H1 (cell line): ENCODE measurements around the gene MC4R.

ENCODE experiments used
- ASH2L ChIP-seq: fragments of 200-600, 300-600 bp; sonication (generic); IDR thresholded peaks from one replicate; pipeline ENCODE4 v1.7.1; 2017; ENCODE audit warnings: low read length
- EZH2 ChIP-seq: fragments of 200-600 bp; sonication (generic); IDR thresholded peaks from 2 replicates; pipeline ENCODE4 v1.7.1; 2012; ENCODE audit warnings: low read depth, mild to moderate bottlenecking, moderate library complexity, low read length, inconsistent platforms; ENCODE audit not compliant: severe bottlenecking
- KDM1A ChIP-seq: fragments of 200-600, 300-600 bp; sonication (generic); IDR thresholded peaks from 2 replicates; pipeline ENCODE4 v1.7.1; 2016; ENCODE audit warnings: mild to moderate bottlenecking, low read length, borderline replicate concordance
- POLR2A ChIP-seq, 2 experiments: IDR thresholded peaks; 1 replicate in 1 of 2; 2 replicates in 1 of 2; pipeline ENCODE4 v1.6.1; 2011; ENCODE audit warnings: low read depth in 2 of 2, low read length in 2 of 2, mild to moderate bottlenecking in 2 of 2; ENCODE audit errors: control extremely low read depth in 1 of 2
- SP1 ChIP-seq: IDR thresholded peaks from 2 replicates; pipeline ENCODE4 v1.6.1; 2011; ENCODE audit warnings: low read depth, low read length
- TF ChIP-seq, protein P1 (sequence below): IDR thresholded peaks from 2 replicates; pipeline ENCODE4 v1.6.1; 2011; ENCODE audit warnings: low read depth, mild to moderate bottlenecking, low read length; ENCODE audit not compliant: insufficient read depth
- TF ChIP-seq, protein P2 (sequence below), 3 experiments: IDR thresholded peaks; 1 replicate in 2 of 3; 2 replicates in 1 of 3; pipeline versions ENCODE4 v1.5.1 to v1.6.1; 2011; ENCODE audit warnings: low read length in 3 of 3, mild to moderate bottlenecking in 3 of 3, inconsistent platforms in 2 of 3, low read depth in 1 of 3, moderate library complexity in 1 of 3; ENCODE audit not compliant: insufficient read depth in 1 of 3; ENCODE audit errors: control extremely low read depth in 1 of 3

DNA sequence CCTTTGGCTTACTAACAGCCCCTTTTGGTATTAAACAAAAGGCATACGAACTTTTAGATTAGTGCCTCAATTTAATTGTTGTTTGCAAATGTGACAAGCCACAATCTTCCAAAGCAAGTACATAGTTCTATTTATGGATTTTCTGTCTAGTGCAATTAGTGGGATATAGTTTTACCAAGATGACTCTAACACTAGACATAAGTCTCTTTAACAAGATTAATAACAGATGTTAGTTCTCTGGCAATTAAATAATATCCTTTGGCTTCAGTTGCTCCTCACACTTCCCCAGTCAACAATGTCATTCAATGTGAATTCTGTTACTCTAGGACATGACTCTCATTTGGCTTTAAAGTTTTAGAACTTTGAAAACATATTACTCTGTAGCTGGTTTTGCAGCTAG, 16.7 kb upstream of the MC4R start:
- no peak for TF ChIP-seq EZH2
- no peak for TF ChIP-seq POLR2A (IDR thresholded peaks at IDR 0.05; ENCODE audit: control extremely low read depth in 1 of 2, low read depth in 2 of 2, low read length in 2 of 2)
- no peak for TF ChIP-seq ASH2L
- no peak for TF ChIP-seq SP1
- TF ChIP-seq, protein P1, sequence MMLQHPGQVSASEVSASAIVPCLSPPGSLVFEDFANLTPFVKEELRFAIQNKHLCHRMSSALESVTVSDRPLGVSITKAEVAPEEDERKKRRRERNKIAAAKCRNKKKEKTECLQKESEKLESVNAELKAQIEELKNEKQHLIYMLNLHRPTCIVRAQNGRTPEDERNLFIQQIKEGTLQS, result no peak
- TF ChIP-seq, protein P2, sequence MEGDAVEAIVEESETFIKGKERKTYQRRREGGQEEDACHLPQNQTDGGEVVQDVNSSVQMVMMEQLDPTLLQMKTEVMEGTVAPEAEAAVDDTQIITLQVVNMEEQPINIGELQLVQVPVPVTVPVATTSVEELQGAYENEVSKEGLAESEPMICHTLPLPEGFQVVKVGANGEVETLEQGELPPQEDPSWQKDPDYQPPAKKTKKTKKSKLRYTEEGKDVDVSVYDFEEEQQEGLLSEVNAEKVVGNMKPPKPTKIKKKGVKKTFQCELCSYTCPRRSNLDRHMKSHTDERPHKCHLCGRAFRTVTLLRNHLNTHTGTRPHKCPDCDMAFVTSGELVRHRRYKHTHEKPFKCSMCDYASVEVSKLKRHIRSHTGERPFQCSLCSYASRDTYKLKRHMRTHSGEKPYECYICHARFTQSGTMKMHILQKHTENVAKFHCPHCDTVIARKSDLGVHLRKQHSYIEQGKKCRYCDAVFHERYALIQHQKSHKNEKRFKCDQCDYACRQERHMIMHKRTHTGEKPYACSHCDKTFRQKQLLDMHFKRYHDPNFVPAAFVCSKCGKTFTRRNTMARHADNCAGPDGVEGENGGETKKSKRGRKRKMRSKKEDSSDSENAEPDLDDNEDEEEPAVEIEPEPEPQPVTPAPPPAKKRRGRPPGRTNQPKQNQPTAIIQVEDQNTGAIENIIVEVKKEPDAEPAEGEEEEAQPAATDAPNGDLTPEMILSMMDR (IDR thresholded peaks at IDR 0.05; ENCODE audit: control extremely low read depth in 1 of 3, insufficient read depth in 1 of 3, low read depth in 1 of 3, low read length in 3 of 3), result no peak
- no peak for TF ChIP-seq KDM1A
